Trophoblast cell (in vitro differentiated cells and primary cell): ENCODE results near the gene RWDD1.

ENCODE experiments used
- DNase-seq, 2 donors: peaks; one replicate each; pipeline ENCODE4 v3.0.0-alpha.2; 2016
- H2AFZ ChIP-seq: 2 replicates; pipeline ENCODE4 v1.6.1; 2013; ENCODE audit warnings: low read length, moderate library complexity, mild to moderate bottlenecking; ENCODE audit not compliant: insufficient read depth, poor library complexity
- H2AK5ac ChIP-seq: 2 replicates; pipeline ENCODE4 v1.6.1; 2013; ENCODE audit warnings: mild to moderate bottlenecking, low read length
- H2BK120ac ChIP-seq: 2 replicates; pipeline ENCODE4 v1.6.1; 2013; ENCODE audit warnings: low read length, mild to moderate bottlenecking, moderate library complexity; ENCODE audit not compliant: insufficient read depth, poor library complexity
- H2BK12ac ChIP-seq: 2 replicates; pipeline ENCODE4 v1.6.1; 2013; ENCODE audit warnings: mild to moderate bottlenecking, low read length, moderate library complexity
- H2BK5ac ChIP-seq: 2 replicates; pipeline ENCODE4 v1.6.1; 2013; ENCODE audit warnings: low read length, low read depth, moderate library complexity, mild to moderate bottlenecking; ENCODE audit not compliant: poor library complexity
- H3K14ac ChIP-seq: 2 replicates; pipeline ENCODE4 v1.6.1; 2013; ENCODE audit warnings: mild to moderate bottlenecking, low read length
- H3K18ac ChIP-seq: 2 replicates; pipeline ENCODE4 v1.6.1; 2013; ENCODE audit warnings: mild to moderate bottlenecking, low read length
- H3K23ac ChIP-seq: 2 replicates; pipeline ENCODE4 v1.6.1; 2013; ENCODE audit warnings: low read length
- H3K27ac ChIP-seq: 2 replicates; pipeline ENCODE4 v1.5.1; 2013; ENCODE audit warnings: low read depth, mild to moderate bottlenecking, inconsistent platforms, low read length, moderate library complexity
- H3K27me3 ChIP-seq: 2 replicates; pipeline ENCODE4 v1.6.1; 2013; ENCODE audit warnings: inconsistent platforms, mild to moderate bottlenecking, low read length, moderate library complexity; ENCODE audit not compliant: insufficient read depth
- H3K36me3 ChIP-seq, 2 experiments: 1 replicate in 1 of 2; 2 replicates in 1 of 2; pipeline ENCODE4 v1.6.1; 2013; ENCODE audit warnings: low read length in 2 of 2, mild to moderate bottlenecking in 2 of 2, moderate library complexity in 1 of 2; ENCODE audit not compliant: insufficient read depth in 2 of 2, control insufficient read depth in 1 of 2
- H3K4ac ChIP-seq: 2 replicates; pipeline ENCODE4 v1.6.1; 2013; ENCODE audit warnings: low read depth, mild to moderate bottlenecking, low read length, moderate library complexity
- H3K4me1 ChIP-seq, 2 experiments: 1 replicate in 1 of 2; 2 replicates in 1 of 2; pipeline ENCODE4 v1.6.1; 2013; ENCODE audit warnings: low read length in 2 of 2, mild to moderate bottlenecking in 2 of 2, moderate library complexity in 1 of 2; ENCODE audit not compliant: insufficient read depth in 2 of 2, control insufficient read depth in 1 of 2
- H3K4me2 ChIP-seq: 2 replicates; pipeline ENCODE4 v1.6.1; 2013; ENCODE audit warnings: inconsistent platforms, mild to moderate bottlenecking, low read length, moderate library complexity
- H3K4me3 ChIP-seq: 2 replicates; pipeline ENCODE4 v1.5.1; 2013; ENCODE audit warnings: mild to moderate bottlenecking, low read depth, low read length, inconsistent platforms
- H3K79me1 ChIP-seq: one replicate; pipeline ENCODE4 v1.6.1; 2013; ENCODE audit warnings: low read length
- H3K79me2 ChIP-seq: 2 replicates; pipeline ENCODE4 v1.6.1; 2013; ENCODE audit warnings: low read length, mild to moderate bottlenecking; ENCODE audit not compliant: control insufficient read depth, insufficient read depth, poor library complexity
- H3K9ac ChIP-seq: 2 replicates; pipeline ENCODE4 v1.6.1; 2013; ENCODE audit warnings: mild to moderate bottlenecking, low read length
- H3K9me3 ChIP-seq: 2 replicates; pipeline ENCODE4 v1.6.1; 2013; ENCODE audit warnings: low read depth, mild to moderate bottlenecking, control low read depth, inconsistent platforms, low read length; ENCODE audit not compliant: insufficient read depth
- H4K12ac ChIP-seq: 2 replicates; pipeline ENCODE4 v1.6.1; 2013; ENCODE audit warnings: low read depth, mild to moderate bottlenecking, low read length, moderate library complexity
- H4K8ac ChIP-seq: 2 replicates; pipeline ENCODE4 v1.6.1; 2013; ENCODE audit warnings: low read depth, mild to moderate bottlenecking, low read length, moderate library complexity
- H4K91ac ChIP-seq: one replicate; pipeline ENCODE4 v1.6.1; 2013; ENCODE audit warnings: low read depth, mild to moderate bottlenecking, low read length, moderate library complexity
- WGBS: extraction: QIAGEN DNeasy Blood & Tissue Kit; methylation state at CpG from one replicate; pipeline ENCODE4 v1.1.7; 2013; ENCODE audit warnings: missing lambda C conversion rate; ENCODE audit not compliant: insufficient read length, insufficient coverage; ENCODE audit errors: extremely low coverage; 5-methylcytosine and 5-hydroxymethylcytosine counted together

The RWDD1 gene

GRCh38 chr6:116568821-116569755, 2.2 kb upstream of the RWDD1 start:
- Histone ChIP-seq H3K27me3 (no peaks in the 10 kb centered on the region), H4K91ac (no peak overlapping the region), H3K14ac (no peak overlapping the region), H3K23ac (no peak overlapping the region), H3K36me3 (no peaks in the 10 kb centered on the region), H3K79me1 (peaks cover 8% of the 10 kb centered on the region), H4K12ac (no peak overlapping the region), H3K27ac (no peak overlapping the region), H3K4me2 (no peak overlapping the region), H2AK5ac (no peak overlapping the region), H3K9me3 (no peaks in the 10 kb centered on the region), H2BK12ac (no peak overlapping the region), H2AFZ (no peak overlapping the region), H3K79me2 (peaks cover 9% of the 10 kb centered on the region), H2BK120ac (no peak overlapping the region), H2BK5ac (no peak overlapping the region), H4K8ac (no peak overlapping the region), H3K4ac (no peak overlapping the region), H3K9ac (no peak overlapping the region), H3K4me3 (no peak overlapping the region), H3K4me1 (peaks cover 2% of the 10 kb centered on the region in 2 experiments), H3K18ac (no peak overlapping the region)
- no peak for DNase-seq
- WGBS, result no CpG with 5 or more reads among the region's 7 CpGs

GRCh38 chr6:116571683-116572000, 338 bp downstream of the RWDD1 start:
- H3K18ac ChIP-seq, result peak overlapping the region; percentile 12
- no peak for DNase-seq
- H3K9me3 ChIP-seq, result no peaks in the 10 kb centered on the region
- H3K27me3 ChIP-seq, result no peaks in the 10 kb centered on the region
- H4K12ac ChIP-seq, result peak overlapping the region; percentile 20
- H3K4ac ChIP-seq, result peak overlapping the region; percentile 11
- H3K79me2 ChIP-seq, result peaks cover 9% of the 10 kb centered on the region
- H4K91ac ChIP-seq, result peak overlapping the region; percentile 16
- H3K4me2 ChIP-seq, result peak overlapping the region; percentile 91
- H2AFZ ChIP-seq, result peak overlapping the region; percentile 47
- no peak overlapping the region for H3K23ac ChIP-seq
- peak overlapping the region; percentile 73 for H3K27ac ChIP-seq
- no peak overlapping the region for H2AK5ac ChIP-seq
- H2BK12ac ChIP-seq, result no peak overlapping the region
- WGBS, result no CpG with 5 or more reads among the region's 12 CpGs
- H3K9ac ChIP-seq, result peak overlapping the region; percentile 88
- H2BK5ac ChIP-seq, result peak overlapping the region; percentile 19
- peak overlapping the region; percentile 34 for H2BK120ac ChIP-seq
- peak overlapping the region; percentile 47 for H3K14ac ChIP-seq
- peaks cover 8% of the 10 kb centered on the region for H3K79me1 ChIP-seq
- H3K4me3 ChIP-seq, result peak overlapping the region; percentile 95
- peaks cover 2% of the 10 kb centered on the region in 2 experiments for H3K4me1 ChIP-seq
- peak overlapping the region; percentile 75 for H4K8ac ChIP-seq
- H3K36me3 ChIP-seq, result peaks cover 3 to 4% of the 10 kb centered on the region in 2 experiments

GRCh38 chr6:116572162-116572561, 858 bp downstream of the RWDD1 start:
- Histone ChIP-seq H3K4me1 (peaks cover 2% of the 10 kb centered on the region in 2 experiments), H3K23ac (no peak overlapping the region), H4K91ac (no peak overlapping the region), H2BK5ac (no peak overlapping the region), H4K12ac (no peak overlapping the region), H3K9ac (peak overlapping the region; percentile 77), H2BK120ac (no peak overlapping the region), H3K79me2 (peaks cover 9% of the 10 kb centered on the region), H3K18ac (no peak overlapping the region), H3K27me3 (no peaks in the 10 kb centered on the region), H3K14ac (no peak overlapping the region), H2BK12ac (no peak overlapping the region), H3K27ac (no peak overlapping the region), H3K36me3 (peaks cover 3 to 4% of the 10 kb centered on the region in 2 experiments), H3K9me3 (no peaks in the 10 kb centered on the region), H2AFZ (no peak overlapping the region), H3K4me2 (peak overlapping the region; percentile 91), H3K4ac (peak overlapping the region; percentile 30), H3K79me1 (peaks cover 8% of the 10 kb centered on the region), H4K8ac (no peak overlapping the region), H2AK5ac (no peak overlapping the region), H3K4me3 (peak overlapping the region; percentile 70)
- WGBS, result no CpG with 5 or more reads among the region's 7 CpGs
- peak in 1 of 2 donors; percentile 27 for DNase-seq

GRCh38 chr6:116575227-116575626, 3.9 kb downstream of the RWDD1 start:
- H3K79me1 ChIP-seq, result peaks cover 8% of the 10 kb centered on the region
- no peak for DNase-seq
- no peak overlapping the region for H3K9ac ChIP-seq
- H3K4me2 ChIP-seq, result no peak overlapping the region
- H4K12ac ChIP-seq, result no peak overlapping the region
- H3K36me3 ChIP-seq, result peaks cover 3 to 4% of the 10 kb centered on the region in 2 experiments
- peaks cover 2% of the 10 kb centered on the region in 2 experiments for H3K4me1 ChIP-seq
- H3K27me3 ChIP-seq, result no peaks in the 10 kb centered on the region
- H4K91ac ChIP-seq, result no peak overlapping the region
- H4K8ac ChIP-seq, result no peak overlapping the region
- no peak overlapping the region for H3K27ac ChIP-seq
- no peak overlapping the region for H3K14ac ChIP-seq
- H3K79me2 ChIP-seq, result peaks cover 9% of the 10 kb centered on the region
- no peak overlapping the region for H2BK12ac ChIP-seq
- H2AFZ ChIP-seq, result no peak overlapping the region
- H2AK5ac ChIP-seq, result no peak overlapping the region
- no peak overlapping the region for H3K23ac ChIP-seq
- no peak overlapping the region for H3K4me3 ChIP-seq
- H3K4ac ChIP-seq, result no peak overlapping the region
- no peak overlapping the region for H2BK120ac ChIP-seq
- no peak overlapping the region for H3K18ac ChIP-seq
- H3K9me3 ChIP-seq, result no peaks in the 10 kb centered on the region
- H2BK5ac ChIP-seq, result no peak overlapping the region
- no CpG with 5 or more reads among the region's 2 CpGs for WGBS
